Right atrium auricular region (tissue), 2 donors: ENCODE results near the gene ACD. TPM values are rescaled to one million over a fixed set of nuclear protein-coding genes. Genes with fewer than 3 reads are reported as not detected.

Experiments used
- DNase-seq: peaks from one replicate; pipeline ENCODE4 v3.0.0-alpha.2; 2019; ENCODE audit warnings: low spot score
- H3K27ac ChIP-seq, 2 donors: fragments of 200-600 bp; sonication (generic); 1 replicate in 1 of 2; 2 replicates in 1 of 2; pipeline ENCODE4 v1.5.1; 2016 to 2019
- H3K27me3 ChIP-seq, 2 donors: fragments of 200-600 bp; sonication (generic); one replicate each; pipeline versions ENCODE4 v1.5.1 to v1.6.0; 2017 to 2019
- H3K36me3 ChIP-seq: fragments of 200-600 bp; sonication (generic); one replicate; pipeline ENCODE4 v1.5.1; 2016
- H3K4me1 ChIP-seq, 2 donors: fragments of 200-600 bp; sonication (generic); one replicate each; pipeline versions ENCODE4 v1.5.1 to v1.6.0; 2017 to 2019
- H3K4me3 ChIP-seq, 2 donors: fragments of 200-600 bp; sonication (generic); 1 replicate in 1 of 2; 2 replicates in 1 of 2; pipeline ENCODE4 v1.5.1; 2017 to 2019; ENCODE audit warnings: mild to moderate bottlenecking in 1 of 2, moderate library complexity in 1 of 2
- H3K9me3 ChIP-seq, 2 donors: fragments of 200-600 bp; sonication (generic); one replicate each; pipeline ENCODE4 v1.5.1; 2019
- CTCF ChIP-seq, 2 donors: fragments of 200-600 bp; sonication (generic); IDR thresholded peaks; one replicate each; pipeline ENCODE4 v1.5.1; 2019; ENCODE audit warnings: antibody characterized with exemption in 2 of 2
- total RNA-seq, 2 donors: library from RNA; depleted of rRNA; stranded (reverse); fragments of >200 nt; gene quantifications; one replicate each; pipeline ENCODE4 v1.1.0, GENCODE V29; 2016

ACD gene
- total RNA-seq, 2 donors from 2014 or later = 7.0 to 10.8 TPM

- Histone ChIP-seq H3K9me3 (no peaks in the 10 kb centered on the region), H3K36me3 (no peaks in the 10 kb centered on the region), H3K27ac (no peak overlapping the region), H3K27me3 (no peaks in the 10 kb centered on the region), H3K4me1 (peaks cover 0 to 43% of the 10 kb centered on the region in 2 donors), H3K4me3 (no peak overlapping the region)
- no peak for DNase-seq
- TF ChIP-seq CTCF (IDR thresholded peaks at IDR 0.05) = no peak
Observed at GRCh38 chr16:67668495-67669157, 8.6 kb upstream of the ACD start.

GRCh38 chr16:67667817-67668494, 7.9 kb upstream of the ACD start:
- Histone ChIP-seq H3K27me3 (no peaks in the 10 kb centered on the region), H3K4me1 (peaks cover 0 to 36% of the 10 kb centered on the region in 2 donors), H3K36me3 (no peaks in the 10 kb centered on the region), H3K9me3 (no peaks in the 10 kb centered on the region), H3K4me3 (peak overlapping the region; percentile 86 to 94), H3K27ac (peak overlapping the region; percentile 95)
- peak; percentile 94 for DNase-seq
- peak; percentile 72 to 90 for TF ChIP-seq CTCF (IDR thresholded peaks at IDR 0.05)

- Histone ChIP-seq H3K36me3 (no peaks in the 10 kb centered on the region), H3K4me1 (peaks cover 0 to 31% of the 10 kb centered on the region in 2 donors), H3K27me3 (no peaks in the 10 kb centered on the region), H3K4me3 (peak overlapping the region; percentile 86 to 94), H3K9me3 (no peaks in the 10 kb centered on the region), H3K27ac (peak overlapping the region; percentile 95)
- no peak for TF ChIP-seq CTCF (IDR thresholded peaks at IDR 0.05)
- DNase-seq = no peak
Observed at GRCh38 chr16:67667453-67667816, 7.4 kb upstream of the ACD start.

DNA sequence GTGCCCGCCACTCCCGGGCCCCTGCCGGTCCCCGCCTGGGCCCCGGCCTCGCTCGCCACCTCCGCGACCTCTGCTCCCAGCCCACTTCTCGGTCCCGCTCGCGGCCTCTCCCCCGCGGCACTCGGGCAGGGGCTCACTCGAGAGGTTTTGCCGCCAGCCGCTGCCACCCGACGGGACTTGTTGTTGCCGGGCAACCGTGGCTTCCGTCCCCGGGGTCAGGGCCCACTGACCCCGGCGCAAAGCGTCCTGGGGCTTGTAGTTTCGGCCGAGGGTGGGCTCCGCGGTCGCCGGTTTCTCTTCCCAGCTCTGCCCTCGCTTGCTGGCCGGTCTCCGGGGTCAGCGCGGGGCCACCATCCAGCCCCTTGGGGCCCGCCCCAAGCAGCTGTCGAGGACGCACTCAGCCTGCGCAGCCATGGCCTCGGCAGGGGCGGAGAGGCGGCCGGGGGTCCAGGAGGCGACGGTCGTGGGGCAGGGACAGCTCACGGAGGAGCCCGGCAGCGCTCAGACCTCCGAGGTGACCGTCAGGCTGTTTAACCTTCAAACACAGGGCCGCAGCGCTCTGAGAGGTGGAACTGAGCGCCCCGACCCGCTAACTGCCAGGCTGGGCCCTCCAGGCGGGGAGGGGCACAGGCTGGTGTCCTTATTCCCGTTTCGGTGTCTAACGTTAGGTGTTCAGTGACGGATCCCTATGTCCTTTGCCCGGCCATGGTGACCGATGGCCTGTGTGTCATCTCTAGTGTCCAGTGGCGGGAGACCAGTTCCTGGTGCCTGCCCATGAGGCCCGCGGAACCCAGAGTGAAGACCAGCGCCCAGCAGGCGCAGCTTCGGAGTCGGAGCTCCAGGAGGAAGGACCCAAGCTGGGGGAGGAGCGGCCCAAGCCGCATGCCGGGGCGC, 6.7 kb upstream of the ACD start, which contains the start of the genes C16orf86 and ENKD1:
C16orf86 (plus strand) TSS at position 256 of the 894 bp plus-strand sequence; CDS start at position 413, 157 bp downstream.
ENKD1 (minus strand) TSS at position 192 of the 894 bp plus-strand sequence. CDS start 308 bp downstream, outside the sequence.
- Histone ChIP-seq H3K4me3 (peak within 1 kb of the TSS; percentile 86 to 94), H3K27me3 (no peaks in the 10 kb centered on the region), H3K36me3 (no peaks in the 10 kb centered on the region), H3K4me1 (peaks cover 0 to 27% of the 10 kb centered on the region in 2 donors), H3K27ac (peak within 1 kb of the TSS; percentile 95), H3K9me3 (no peaks in the 10 kb centered on the region)
- no peak for TF ChIP-seq CTCF (IDR thresholded peaks at IDR 0.05)
- DNase-seq = peak; percentile 88

GRCh38 chr16:67666032-67666551, 6.0 kb upstream of the ACD start:
- no peak for TF ChIP-seq CTCF (IDR thresholded peaks at IDR 0.05)
- no peaks in the 10 kb centered on the region for H3K36me3 ChIP-seq
- H3K27ac ChIP-seq = peak overlapping the region; percentile 95
- no peaks in the 10 kb centered on the region for H3K9me3 ChIP-seq
- H3K27me3 ChIP-seq = no peaks in the 10 kb centered on the region
- DNase-seq = no peak
- peaks cover 0 to 32% of the 10 kb centered on the region in 2 donors for H3K4me1 ChIP-seq
- H3K4me3 ChIP-seq = peak overlapping the region; percentile 86 to 94
